HepG2 (cell line): ENCODE measurements around the gene HEATR1. TPM values are rescaled to one million over a fixed set of nuclear protein-coding genes. Genes with fewer than 3 reads are reported as not detected.

Experiments
- ARID3A ChIP-seq: IDR thresholded peaks from 2 replicates; pipeline ENCODE4 v1.6.1; 2012; ENCODE audit warnings: low read depth, low read length, improper control_type of control experiment
- ATF7 ChIP-seq, 2 experiments: fragments of 450-650 bp in 1 of 2; sonication (generic) in 1 of 2; formaldehyde crosslinking in 1 of 2; IDR thresholded peaks; 2 replicates each; pipeline versions ENCODE4 v1.4.0 to v1.6.1; 2016 to 2020; ENCODE audit warnings: antibody characterized with exemption in 1 of 2, mild to moderate bottlenecking in 1 of 2, missing genetic modification reagents in 1 of 2
- CHD2 ChIP-seq: IDR thresholded peaks from 2 replicates; pipeline ENCODE4 v1.6.1; 2011; ENCODE audit warnings: low read depth, low read length, improper control_type of control experiment
- HCFC1 ChIP-seq: fragments of 150-350 bp; IDR thresholded peaks from 2 replicates; pipeline ENCODE4 v1.6.1; 2014; ENCODE audit warnings: low read depth, low read length
- HDAC1 ChIP-seq: sonication (generic); formaldehyde crosslinking; IDR thresholded peaks from 2 replicates; pipeline ENCODE4 v1.5.1; 2020; ENCODE audit warnings: mild to moderate bottlenecking, missing genetic modification reagents
- KLF15 ChIP-seq: sonication (generic); formaldehyde crosslinking; IDR thresholded peaks from 2 replicates; pipeline ENCODE4 v1.8.1; 2023; ENCODE audit warnings: borderline replicate concordance, mild to moderate bottlenecking, inconsistent platforms, missing genetic modification reagents, mixed read lengths
- PAWR ChIP-seq: sonication (generic); formaldehyde crosslinking; IDR thresholded peaks from 2 replicates; pipeline ENCODE4 v1.4.0; 2020; ENCODE audit warnings: missing genetic modification reagents, mild to moderate bottlenecking, borderline replicate concordance
- PAX8 ChIP-seq: sonication (generic); formaldehyde crosslinking; IDR thresholded peaks from 2 replicates; pipeline ENCODE4 v1.8.0; 2022; ENCODE audit warnings: mild to moderate bottlenecking, missing genetic modification reagents, borderline replicate concordance
- TFAP4 ChIP-seq: sonication (generic); IDR thresholded peaks from 2 replicates; pipeline ENCODE4 v1.6.1; 2016; ENCODE audit warnings: low read depth, borderline replicate concordance
- TIGD3 ChIP-seq: sonication (generic); formaldehyde crosslinking; IDR thresholded peaks from 2 replicates; pipeline ENCODE4 v1.5.1; 2020; ENCODE audit warnings: mild to moderate bottlenecking, missing genetic modification reagents, borderline replicate concordance
- XBP1 ChIP-seq: sonication (generic); formaldehyde crosslinking; IDR thresholded peaks from 2 replicates; pipeline ENCODE4 v1.5.0; 2020; ENCODE audit warnings: missing genetic modification reagents
- ZBTB40 ChIP-seq, 2 experiments: fragments of 450-650 bp in 1 of 2; sonication (generic) in 1 of 2; formaldehyde crosslinking in 1 of 2; IDR thresholded peaks; 2 replicates each; pipeline versions ENCODE4 v1.6.1 to v1.8.0; 2016 to 2022; ENCODE audit warnings: antibody characterized with exemption in 1 of 2, mild to moderate bottlenecking in 1 of 2, missing genetic modification reagents in 1 of 2
- ZNF143 ChIP-seq: sonication (generic); formaldehyde crosslinking; IDR thresholded peaks from 2 replicates; pipeline ENCODE4 v1.4.0; 2020; ENCODE audit warnings: missing genetic modification reagents
- ZNF253 ChIP-seq: sonication (generic); formaldehyde crosslinking; IDR thresholded peaks from 2 replicates; pipeline ENCODE4 v1.8.0; 2022; ENCODE audit warnings: mild to moderate bottlenecking, missing genetic modification reagents, borderline replicate concordance
- ZNF615 ChIP-seq: sonication (generic); formaldehyde crosslinking; IDR thresholded peaks from 2 replicates; pipeline ENCODE4 v1.5.0; 2020; ENCODE audit warnings: mild to moderate bottlenecking, missing genetic modification reagents, borderline replicate concordance
- ZNF792 ChIP-seq: IDR thresholded peaks from 2 replicates; pipeline ENCODE4 v1.6.1; 2016
- polyA plus RNA-seq, 8 experiments: library from polyadenylated mRNA; depleted of rRNA in 3 of 8; stranded (reverse) in 7 of 8; unstranded in 1 of 8; fragments of >200 nt; fragmentation: Illumina TruSeq in 4 of 8; extraction: Trizol in 4 of 8; gene quantifications; 2 replicates each; pipeline versions ENCODE4 v1.2.1 to v1.2.3, GENCODE V29; 2011 to 2016; ENCODE audit warnings: low read depth in 4 of 8, missing spikeins in 1 of 8, mixed read lengths in 1 of 8; ENCODE audit not compliant: insufficient read depth in 1 of 8
- total RNA-seq, 5 experiments: library from RNA; depleted of rRNA; stranded (reverse); fragments of >200 nt; fragmentation: Illumina TruSeq; extraction: Trizol; gene quantifications; 2 replicates each; pipeline ENCODE4 v1.2.3, GENCODE V29; 2016; ENCODE audit warnings: low read depth in 1 of 5

Gene HEATR1
- total and polyA plus RNA-seq, 2 of the 13 experiments (the other 11 are each of a cell fraction or from before 2014, with no cell fraction given) = 10.2 to 45.8 TPM

- TF ChIP-seq ATF7 (IDR thresholded peaks at IDR 0.05) (no peak), ATF7 (CRISPR knock-in tag; IDR thresholded peaks at IDR 0.05) (no peak; the same call in 1 of the 2 replicates), HDAC1 (CRISPR knock-in tag) (no peak; the same call in 1 of the 2 replicates), ZNF615 (CRISPR knock-in tag) (no peak), KLF15 (CRISPR knock-in tag) (0 out of 2 replicates have a peak, but pooled peaks have one; percentile 22), CHD2 (no peak), TFAP4 (no peak), HCFC1 (0 out of 2 replicates have a peak, but pooled peaks have one; percentile 9), ZNF792 (CRISPR knock-in tag) (no peak; the same call in 1 of the 2 replicates), XBP1 (no peak), ZNF253 (no peak), TIGD3 (CRISPR knock-in tag) (no peak), ZBTB40 (IDR thresholded peaks at IDR 0.05) (no peak), ZBTB40 (CRISPR knock-in tag; IDR thresholded peaks at IDR 0.05) (no peak), PAX8 (CRISPR knock-in tag) (0 out of 2 replicates have a peak, but pooled peaks have one; percentile 11), ARID3A (no peak), ZNF143 (CRISPR knock-in tag) (0 out of 2 replicates have a peak, but pooled peaks have one; percentile 35), PAWR (no peak)
Measured at GRCh38 chr1:236523704-236524141, 80.6 kb downstream of the HEATR1 start, which contains the start of gene LGALS8 (continued).
